IPS-18c (cell line): ENCODE results near the gene BGN.

Experiments used
- H3K4me3 ChIP-seq: 2 replicates; pipeline ENCODE4 v1.7.0; 2013; ENCODE audit warnings: low read depth, mild to moderate bottlenecking, low read length, moderate library complexity; ENCODE audit not compliant: insufficient read depth
- H3K9me3 ChIP-seq: one replicate; pipeline ENCODE4 v1.6.1; 2013; ENCODE audit warnings: mild to moderate bottlenecking, low read length, moderate library complexity; ENCODE audit not compliant: control insufficient read depth, insufficient read depth

The BGN gene

DNA sequence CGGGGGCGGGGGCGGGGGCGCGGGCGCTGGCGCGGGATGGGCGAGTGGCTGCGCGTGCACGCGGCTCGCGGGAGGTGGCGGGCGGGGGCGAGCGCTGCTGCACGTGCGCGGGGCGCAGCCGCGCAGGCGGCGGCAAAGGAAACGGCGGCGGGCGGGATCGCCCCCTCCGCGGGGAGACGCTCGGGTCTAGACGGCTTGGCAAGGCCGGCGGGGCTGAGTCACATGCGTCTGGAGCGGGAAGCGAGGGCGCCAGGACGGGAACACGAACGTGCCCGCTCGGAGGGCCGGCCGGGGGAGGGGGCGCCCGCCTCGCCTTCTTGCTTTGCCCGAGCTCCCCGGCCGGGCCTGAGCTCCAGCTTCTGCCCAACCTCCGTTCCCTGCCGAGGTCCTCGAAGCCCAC is 20.1 kb upstream of the BGN start:
- peaks cover 14% of the 10 kb centered on the region for H3K9me3 ChIP-seq
- no peak overlapping the region for H3K4me3 ChIP-seq

- no peak overlapping the region for H3K4me3 ChIP-seq
- H3K9me3 ChIP-seq = peaks cover 15% of the 10 kb centered on the region
These were observed 19.5 kb upstream of the BGN start for GRCh38 chrX:153475271-153475670.

DNA sequence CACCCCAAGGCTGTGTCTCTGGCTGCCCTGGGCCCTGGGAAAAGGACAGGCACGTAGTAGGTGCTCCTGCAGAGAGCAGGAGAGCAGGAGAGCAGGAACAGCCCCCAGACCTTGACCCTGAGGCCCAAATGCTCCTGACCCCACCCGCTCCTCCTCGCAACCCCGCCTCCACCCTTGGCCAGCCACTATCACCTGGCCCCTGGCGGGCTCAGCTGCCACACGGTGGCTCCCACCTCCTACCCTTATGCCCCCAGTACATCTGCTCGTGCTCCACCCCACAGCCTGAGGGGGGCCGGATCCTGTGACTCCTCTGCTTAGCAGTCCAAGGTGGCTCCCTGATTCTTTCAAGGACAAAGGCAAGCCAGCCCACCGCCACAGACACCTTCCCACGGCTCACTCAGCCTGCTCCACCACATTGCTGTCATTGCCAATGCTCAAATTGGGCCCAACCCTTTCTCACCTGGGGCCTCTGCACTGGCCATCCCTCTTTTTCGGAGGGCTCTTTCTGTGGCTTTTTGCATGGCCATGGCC is 19.0 kb upstream of the BGN start:
- H3K4me3 ChIP-seq = no peak overlapping the region

GRCh38 chrX:153476666-153477363 is 18.0 kb upstream of the BGN start:
- H3K9me3 ChIP-seq = peaks cover 11% of the 10 kb centered on the region

More for the DNA sequence above, 19.0 kb upstream of the BGN start:
- peaks cover 17% of the 10 kb centered on the region for H3K9me3 ChIP-seq

GRCh38 chrX:153477364-153477857 is 17.4 kb upstream of the BGN start:
- peaks cover 12% of the 10 kb centered on the region for H3K9me3 ChIP-seq
- H3K4me3 ChIP-seq = no peak overlapping the region

More at GRCh38 chrX:153476666-153477363, 18.0 kb upstream of the BGN start:
- peak overlapping the region; percentile 9; the same call in 1 of the 2 replicates for H3K4me3 ChIP-seq

DNA sequence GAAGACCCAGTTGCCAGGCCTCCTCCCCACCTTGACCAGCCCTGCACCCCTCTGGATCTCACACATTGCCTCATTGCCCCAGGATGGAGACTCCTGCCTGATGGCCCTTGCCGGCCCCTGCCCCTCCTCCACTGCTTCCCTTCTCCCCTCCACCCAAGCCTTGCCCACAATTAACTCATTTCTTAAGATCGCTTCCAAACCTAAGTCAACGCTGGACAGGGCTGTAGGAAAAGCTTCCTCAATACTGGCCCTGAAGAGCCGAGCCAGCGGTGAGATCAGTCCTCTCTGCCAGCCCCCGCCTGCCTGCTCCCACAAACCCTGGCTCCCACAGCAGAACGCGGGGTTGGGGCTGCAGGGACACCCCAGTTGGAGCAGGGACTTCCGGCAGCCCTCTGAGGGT is 16.9 kb upstream of the BGN start:
- Histone ChIP-seq H3K9me3 (peaks cover 17% of the 10 kb centered on the region), H3K4me3 (no peak overlapping the region)

DNA sequence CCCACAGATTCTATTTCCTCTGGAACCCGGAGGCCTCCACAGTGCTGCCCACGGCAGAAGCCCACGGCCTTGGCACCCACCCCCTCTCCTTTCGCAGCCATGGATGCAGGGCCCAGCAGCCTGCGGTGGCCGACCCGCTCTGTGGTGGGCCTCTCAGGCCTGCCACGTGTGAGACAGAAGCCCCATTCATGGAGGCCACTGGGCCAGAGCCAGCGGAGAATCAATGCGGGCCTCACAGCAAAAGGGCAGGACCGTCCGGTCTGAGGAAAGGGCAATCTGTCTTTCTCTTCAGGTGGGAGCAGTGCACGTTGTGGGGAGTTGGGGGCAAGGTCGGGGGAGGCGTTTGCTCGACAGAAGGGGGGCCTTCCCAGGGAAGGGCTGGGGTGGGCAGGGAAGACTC is 16.0 kb upstream of the BGN start:
- Histone ChIP-seq H3K9me3 (peaks cover 18% of the 10 kb centered on the region), H3K4me3 (no peak overlapping the region)

DNA sequence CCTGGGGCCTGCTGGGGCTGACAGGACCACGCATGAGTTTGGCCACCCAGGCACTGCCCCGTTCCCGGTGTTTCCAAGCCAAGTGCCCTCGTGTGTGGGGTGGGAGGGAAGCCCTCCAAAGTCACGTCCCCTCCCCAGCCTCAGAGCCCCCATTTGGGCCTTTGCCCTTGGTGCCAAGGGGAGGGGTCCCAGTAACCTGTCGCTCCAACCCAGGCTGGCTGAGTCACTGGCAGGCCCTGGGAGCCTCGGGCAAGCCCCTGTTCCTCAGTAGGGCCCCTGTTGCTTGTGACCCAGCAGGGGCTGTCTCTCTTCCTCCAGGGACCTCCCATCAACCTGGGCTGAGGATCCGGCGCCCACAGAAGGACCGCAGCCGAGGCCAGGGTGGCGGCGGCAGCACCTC is 13.7 kb upstream of the BGN start:
- peaks cover 23% of the 10 kb centered on the region for H3K9me3 ChIP-seq
- no peak overlapping the region for H3K4me3 ChIP-seq

GRCh38 chrX:153482376-153483015 is 12.3 kb upstream of the BGN start:
- Histone ChIP-seq H3K4me3 (no peak overlapping the region; the same call in 1 of the 2 replicates), H3K9me3 (peaks cover 24% of the 10 kb centered on the region)

GRCh38 chrX:153485396-153486080 is 9.2 kb upstream of the BGN start:
- peaks cover 24% of the 10 kb centered on the region for H3K9me3 ChIP-seq

DNA sequence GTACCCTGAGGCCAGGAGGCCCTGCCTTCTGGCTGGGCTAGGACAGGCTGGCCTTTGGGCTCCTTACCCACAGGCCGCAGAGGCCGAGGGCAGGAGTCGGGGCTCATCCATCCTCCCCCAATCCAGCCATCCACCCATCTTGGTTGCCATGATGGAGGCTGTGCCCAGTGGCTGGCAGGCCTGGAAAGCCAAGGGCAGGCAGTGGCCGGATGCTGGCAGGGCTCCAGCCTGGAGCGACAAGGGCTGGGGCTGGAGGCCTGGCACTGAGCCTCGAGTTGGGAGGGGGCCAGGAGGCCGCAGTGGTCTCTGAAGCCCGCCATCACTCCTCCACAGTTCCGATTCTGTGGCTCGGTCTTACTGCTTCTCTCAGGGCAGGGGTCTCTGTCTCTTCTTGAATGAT is 8.6 kb upstream of the BGN start:
- Histone ChIP-seq H3K9me3 (peaks cover 26% of the 10 kb centered on the region), H3K4me3 (no peak overlapping the region)

More at GRCh38 chrX:153485396-153486080, 9.2 kb upstream of the BGN start:
- H3K4me3 ChIP-seq = no peak overlapping the region; the same call in 1 of the 2 replicates

GRCh38 chrX:153487590-153488071 is 7.1 kb upstream of the BGN start:
- no peak overlapping the region for H3K4me3 ChIP-seq

DNA sequence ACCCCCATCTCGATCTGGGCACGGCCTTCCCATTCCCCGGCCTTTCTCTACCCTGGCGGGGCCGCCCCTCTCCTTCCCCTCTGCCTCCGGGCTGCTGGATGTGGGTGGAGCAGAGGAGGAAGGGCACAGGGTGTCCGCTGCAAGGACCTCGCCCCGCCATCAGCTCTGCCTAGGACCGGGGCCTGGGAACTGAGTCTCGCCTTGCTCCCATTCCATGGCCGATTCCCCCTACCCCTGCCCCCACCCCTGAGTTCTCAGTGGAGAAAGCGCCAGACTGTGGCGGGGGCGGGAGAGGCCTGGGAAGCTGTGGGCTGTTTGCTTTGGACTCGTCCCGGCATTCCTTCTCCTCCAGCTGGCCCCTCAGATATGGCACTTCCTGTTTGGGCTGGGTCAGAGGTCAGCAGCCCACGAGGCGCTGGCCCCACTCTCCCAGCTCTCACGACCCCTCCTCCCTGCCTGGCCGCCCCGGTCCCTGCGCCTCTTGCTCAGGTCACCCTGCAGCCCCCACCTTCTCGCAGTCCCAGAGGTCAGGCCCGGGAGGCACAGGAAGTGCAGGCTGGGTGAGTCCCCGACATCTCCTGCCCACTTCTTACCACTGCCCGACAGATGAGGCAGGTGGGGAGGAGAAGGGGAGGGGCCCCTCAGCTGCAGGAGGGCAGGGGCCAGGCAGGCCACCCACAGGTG is 6.4 kb upstream of the BGN start:
- Histone ChIP-seq H3K4me3 (no peak overlapping the region), H3K9me3 (peaks cover 24% of the 10 kb centered on the region)

More at GRCh38 chrX:153487590-153488071, 7.1 kb upstream of the BGN start:
- peaks cover 27% of the 10 kb centered on the region for H3K9me3 ChIP-seq

- Histone ChIP-seq H3K9me3 (peaks cover 23% of the 10 kb centered on the region), H3K4me3 (no peak overlapping the region)
These were observed 4.4 kb upstream of the BGN start for GRCh38 chrX:153490217-153490930.

DNA sequence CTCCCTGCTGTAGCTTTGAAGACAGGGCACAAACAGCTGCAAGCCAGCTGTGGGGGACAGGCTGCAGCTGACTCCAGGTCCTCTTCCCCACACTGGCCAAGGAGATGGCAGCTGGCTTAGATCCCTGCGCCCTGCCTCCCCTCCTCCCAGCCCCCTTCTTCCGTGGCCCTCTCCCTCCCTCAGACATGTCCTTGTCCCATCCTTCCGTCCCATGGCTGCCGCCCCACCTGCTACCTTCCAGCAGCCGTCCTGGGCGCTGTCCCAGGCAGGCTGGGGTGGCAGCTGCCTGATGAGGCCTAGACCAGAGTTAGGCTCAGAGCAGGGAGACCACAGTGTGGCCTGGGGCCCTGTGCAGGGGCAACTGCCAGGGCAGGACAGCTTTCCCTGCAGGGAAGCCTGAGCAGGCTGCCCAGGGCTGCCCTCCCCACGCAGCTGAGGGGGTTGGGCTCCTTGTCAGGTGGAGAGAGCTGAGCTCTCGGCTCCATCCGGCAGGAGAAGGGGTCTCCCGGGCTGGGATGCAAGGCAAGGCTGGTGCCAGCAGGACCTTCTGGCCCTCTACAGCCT is 3.3 kb upstream of the BGN start:
- no peak overlapping the region for H3K4me3 ChIP-seq
- peaks cover 26% of the 10 kb centered on the region for H3K9me3 ChIP-seq

DNA sequence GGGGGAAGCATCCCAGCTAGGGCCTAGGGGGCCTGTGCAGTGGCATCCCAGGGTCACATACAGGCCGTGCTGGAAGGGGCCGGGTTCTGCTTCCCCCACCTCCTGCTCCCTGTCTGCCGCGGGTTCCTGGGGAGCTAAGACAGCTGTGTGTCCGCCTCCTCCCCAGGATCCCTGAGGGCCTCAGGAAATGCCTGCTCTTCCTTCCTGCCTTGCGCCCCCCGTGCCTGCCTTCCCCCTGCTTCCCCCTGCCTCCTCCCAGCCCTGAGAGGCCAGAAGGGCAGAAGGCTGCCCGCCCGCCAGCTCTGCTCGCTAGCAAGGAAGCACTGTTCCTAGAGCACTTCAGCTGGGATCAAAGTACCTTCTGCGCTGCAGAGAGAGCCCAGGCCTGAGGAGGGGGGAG is 2.9 kb upstream of the BGN start:
- H3K9me3 ChIP-seq = peaks cover 25% of the 10 kb centered on the region
- H3K4me3 ChIP-seq = no peak overlapping the region
